GM21576 (cell line): Measurements from ENCODE around the gene ABCD1.
"Not testable (repeated sequence)": the region's sequence is repeated elsewhere in the genome, so short reads cannot be mapped to it uniquely, and the experiment has no call there.

Experiments used
- ATAC-seq: cut with Tn5 transposase; IDR thresholded peaks from one replicate; pipeline ENCODE4 v1.9.1; 2021; ENCODE audit warnings: mild to moderate bottlenecking, moderate library complexity; ENCODE audit not compliant: unreplicated experiment

ABCD1 gene

GRCh38 chrX:153746991-153747390 is 22.3 kb downstream of the ABCD1 start:
- ATAC-seq: not testable (repeated sequence)

DNA sequence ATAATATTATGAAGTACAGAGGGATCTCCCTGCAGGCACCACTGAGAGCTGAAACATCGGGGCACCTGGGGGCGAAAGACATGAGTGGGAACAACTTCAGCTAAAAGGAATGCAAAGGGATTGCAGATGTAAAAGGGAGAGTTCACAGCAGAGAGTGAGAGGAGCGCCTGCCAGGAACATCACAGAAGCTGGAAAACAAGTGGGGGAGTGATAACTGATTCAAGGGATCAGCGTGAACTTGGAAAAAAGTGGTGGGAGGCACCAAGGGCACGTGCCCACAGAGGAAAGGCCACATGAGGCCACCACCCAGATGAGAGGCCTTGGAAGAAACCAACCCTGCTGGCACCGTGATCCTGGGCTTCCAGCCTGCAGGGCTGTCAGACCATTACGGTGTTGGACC is 24.4 kb downstream of the ABCD1 start:
- ATAC-seq: not testable (repeated sequence)

DNA sequence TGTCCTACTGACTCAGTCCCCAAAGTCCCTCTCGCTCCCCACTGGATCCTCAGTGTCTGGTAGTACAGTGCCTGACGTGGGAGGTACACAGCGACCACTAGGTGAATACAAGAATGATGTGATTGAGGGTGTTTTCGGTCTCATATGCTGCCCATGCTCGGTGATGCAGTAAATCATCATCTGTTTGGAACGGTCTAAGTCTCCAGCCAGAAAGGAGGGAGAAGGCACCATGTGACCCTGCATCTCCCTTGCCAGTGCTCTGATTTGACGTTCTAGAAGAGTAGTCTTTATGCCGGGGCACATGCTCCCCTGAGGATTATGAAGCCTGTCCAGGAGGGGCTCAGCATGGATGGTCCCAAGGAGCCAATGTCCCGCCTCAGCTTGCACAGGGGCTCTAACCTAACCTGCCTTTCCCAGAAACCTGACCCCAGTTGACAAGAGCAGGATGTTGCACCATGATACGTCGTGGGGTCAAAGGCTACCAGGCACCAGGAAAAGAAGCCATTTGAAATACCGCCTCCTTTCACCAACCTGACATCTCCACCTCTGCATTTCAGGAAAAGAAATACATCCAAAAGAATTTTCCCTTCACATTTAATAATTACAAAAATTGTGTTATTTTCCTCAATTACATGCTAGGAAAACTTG is 25.6 kb downstream of the ABCD1 start:
- ATAC-seq: no peak

DNA sequence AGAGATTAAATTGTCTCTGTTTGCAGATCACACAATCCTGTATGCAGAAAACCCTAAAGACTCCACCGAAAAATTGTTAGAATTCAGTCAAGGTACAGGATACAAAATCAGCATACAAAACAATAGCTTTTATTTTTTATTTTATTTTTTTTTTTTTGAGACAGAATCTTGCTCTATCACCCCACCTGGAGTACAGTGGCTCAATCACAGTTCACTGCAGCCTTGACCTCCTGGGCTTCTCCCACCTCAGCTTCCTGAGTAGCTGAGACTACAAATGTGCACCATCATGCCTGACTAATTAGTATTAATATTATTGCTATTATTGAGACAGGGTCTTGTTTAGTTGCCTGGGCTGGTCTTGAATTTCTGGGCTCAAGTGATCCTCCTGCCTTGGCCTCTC is 30.5 kb downstream of the ABCD1 start:
- ATAC-seq: no peak

DNA sequence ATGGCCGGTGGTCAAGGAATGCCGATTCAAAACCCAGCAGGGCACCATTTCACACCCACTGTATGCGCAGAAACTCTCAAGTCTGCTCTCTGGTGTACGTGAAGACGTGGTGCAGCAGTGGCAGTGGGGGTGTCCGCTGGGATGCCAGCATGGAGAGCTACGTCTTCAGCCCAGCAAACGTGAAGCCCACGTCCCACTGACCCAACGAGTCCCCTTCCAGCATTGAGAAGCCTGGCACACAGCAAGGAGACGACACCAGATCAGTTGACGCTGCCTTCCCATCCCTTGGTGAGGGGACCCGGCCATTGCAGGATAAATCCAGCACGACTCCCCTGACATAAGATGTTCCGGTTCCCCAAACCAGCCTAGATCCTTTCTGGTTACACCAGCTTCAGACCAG is 37.2 kb downstream of the ABCD1 start:
- ATAC-seq: no peak

- ATAC-seq: no peak
Observed at GRCh38 chrX:153762626-153763173, 38.0 kb downstream of the ABCD1 start.

DNA sequence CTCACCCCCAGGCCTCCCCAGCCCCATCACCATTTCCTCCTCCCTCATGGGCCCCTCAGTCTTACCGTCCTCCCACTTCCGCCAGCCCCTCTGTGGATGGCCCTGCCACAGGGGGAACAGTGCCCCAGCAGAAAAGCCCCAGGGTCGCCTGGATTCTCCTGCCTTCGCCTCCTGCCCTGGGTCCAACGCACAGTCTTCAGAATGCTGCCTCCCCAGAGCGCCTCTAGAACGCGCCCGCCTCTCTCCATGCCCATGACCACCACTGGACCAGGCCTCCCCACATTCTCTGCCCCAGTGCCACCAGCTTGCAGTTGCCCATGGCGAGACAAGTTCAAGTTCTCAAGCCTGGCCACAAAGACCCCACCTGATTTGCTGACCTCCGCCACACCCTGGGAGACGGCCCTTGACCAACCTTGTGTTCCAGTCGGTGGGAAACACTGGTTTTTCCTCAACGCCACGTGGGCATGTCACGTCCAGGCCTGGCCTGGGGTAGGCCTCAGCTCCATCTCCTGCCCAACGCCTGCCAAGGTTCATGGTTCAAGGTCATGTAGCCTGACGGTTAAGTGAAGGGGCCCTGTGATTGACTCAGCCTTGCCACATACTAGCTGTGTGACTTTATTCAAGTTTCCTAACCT is 38.8 kb downstream of the ABCD1 start:
- ATAC-seq: no peak

DNA sequence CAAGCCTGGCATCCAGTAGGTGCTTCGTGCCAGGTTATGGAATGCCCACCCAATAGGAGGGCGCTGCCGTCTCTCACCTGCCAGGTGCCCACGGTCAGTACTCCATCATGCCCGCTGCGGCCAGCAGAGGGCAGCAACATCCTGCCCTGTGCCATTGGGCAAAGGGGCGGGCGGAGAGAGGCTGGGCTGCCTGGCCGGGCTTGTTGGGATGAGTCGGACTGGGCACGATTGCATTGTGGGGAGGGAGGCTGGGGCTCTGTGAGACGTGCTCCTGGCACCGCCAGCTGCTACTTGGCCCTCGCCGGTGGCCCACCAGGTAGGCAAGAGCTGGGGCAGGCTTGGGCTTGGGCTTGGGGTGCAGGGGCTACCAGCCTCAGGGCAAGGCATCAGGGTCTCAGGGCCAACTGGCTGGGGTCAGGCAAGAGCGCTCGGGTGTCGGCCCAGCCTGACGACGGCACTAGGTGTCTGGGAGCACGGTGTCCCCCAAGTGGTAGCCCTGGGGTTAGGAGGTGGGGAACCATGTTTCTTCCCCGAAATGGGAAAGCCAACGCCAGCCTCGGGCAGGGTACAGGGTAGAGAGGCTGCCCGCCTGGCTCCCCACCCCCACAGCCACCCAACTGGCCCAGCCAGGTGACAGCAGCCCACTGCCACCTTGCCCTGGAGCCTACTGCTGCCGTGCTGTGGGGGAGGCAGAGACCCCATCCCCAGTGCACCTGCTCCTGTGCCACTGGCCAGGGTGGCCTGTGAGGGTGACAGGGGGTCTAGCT is 39.5 kb downstream of the ABCD1 start, which contains the start of gene PLXNB3:
TSS of gene PLXNB3 (plus strand) at position 261 of the 767 bp plus-strand sequence. CDS start 1,287 bp downstream, outside the sequence.
- ATAC-seq: peak; percentile 66

GRCh38 chrX:153764786-153765137 is 40.1 kb downstream of the ABCD1 start:
- no peak for ATAC-seq

- ATAC-seq: no peak
Observed at GRCh38 chrX:153765138-153766079, 40.8 kb downstream of the ABCD1 start.

- no peak for ATAC-seq
Observed at GRCh38 chrX:153766098-153766817, 41.6 kb downstream of the ABCD1 start.

DNA sequence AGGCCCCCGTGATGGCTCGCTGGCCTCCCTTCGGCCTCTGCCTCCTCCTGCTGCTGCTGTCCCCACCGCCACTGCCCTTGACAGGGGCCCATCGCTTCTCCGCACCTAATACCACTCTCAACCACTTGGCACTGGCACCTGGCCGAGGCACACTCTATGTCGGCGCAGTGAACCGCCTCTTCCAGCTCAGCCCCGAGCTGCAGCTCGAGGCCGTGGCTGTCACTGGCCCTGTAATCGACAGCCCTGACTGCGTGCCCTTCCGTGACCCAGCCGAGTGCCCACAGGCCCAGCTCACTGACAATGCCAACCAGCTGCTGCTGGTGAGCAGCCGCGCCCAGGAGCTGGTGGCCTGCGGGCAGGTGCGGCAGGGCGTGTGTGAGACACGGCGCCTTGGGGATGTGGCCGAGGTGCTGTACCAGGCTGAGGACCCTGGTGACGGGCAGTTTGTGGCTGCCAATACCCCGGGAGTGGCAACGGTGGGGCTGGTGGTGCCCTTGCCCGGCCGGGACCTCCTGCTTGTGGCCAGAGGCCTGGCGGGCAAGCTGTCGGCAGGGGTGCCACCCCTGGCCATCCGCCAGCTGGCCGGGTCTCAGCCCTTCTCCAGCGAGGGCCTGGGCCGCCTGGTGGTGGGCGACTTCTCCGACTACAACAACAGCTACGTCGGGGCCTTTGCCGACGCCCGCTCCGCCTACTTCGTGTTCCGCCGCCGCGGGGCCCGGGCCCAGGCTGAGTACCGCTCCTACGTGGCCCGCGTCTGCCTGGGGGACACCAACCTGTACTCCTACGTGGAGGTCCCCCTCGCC is 42.4 kb downstream of the ABCD1 start:
- no peak for ATAC-seq

- no peak for ATAC-seq
Observed at GRCh38 chrX:153767674-153768055, 43.0 kb downstream of the ABCD1 start.

DNA sequence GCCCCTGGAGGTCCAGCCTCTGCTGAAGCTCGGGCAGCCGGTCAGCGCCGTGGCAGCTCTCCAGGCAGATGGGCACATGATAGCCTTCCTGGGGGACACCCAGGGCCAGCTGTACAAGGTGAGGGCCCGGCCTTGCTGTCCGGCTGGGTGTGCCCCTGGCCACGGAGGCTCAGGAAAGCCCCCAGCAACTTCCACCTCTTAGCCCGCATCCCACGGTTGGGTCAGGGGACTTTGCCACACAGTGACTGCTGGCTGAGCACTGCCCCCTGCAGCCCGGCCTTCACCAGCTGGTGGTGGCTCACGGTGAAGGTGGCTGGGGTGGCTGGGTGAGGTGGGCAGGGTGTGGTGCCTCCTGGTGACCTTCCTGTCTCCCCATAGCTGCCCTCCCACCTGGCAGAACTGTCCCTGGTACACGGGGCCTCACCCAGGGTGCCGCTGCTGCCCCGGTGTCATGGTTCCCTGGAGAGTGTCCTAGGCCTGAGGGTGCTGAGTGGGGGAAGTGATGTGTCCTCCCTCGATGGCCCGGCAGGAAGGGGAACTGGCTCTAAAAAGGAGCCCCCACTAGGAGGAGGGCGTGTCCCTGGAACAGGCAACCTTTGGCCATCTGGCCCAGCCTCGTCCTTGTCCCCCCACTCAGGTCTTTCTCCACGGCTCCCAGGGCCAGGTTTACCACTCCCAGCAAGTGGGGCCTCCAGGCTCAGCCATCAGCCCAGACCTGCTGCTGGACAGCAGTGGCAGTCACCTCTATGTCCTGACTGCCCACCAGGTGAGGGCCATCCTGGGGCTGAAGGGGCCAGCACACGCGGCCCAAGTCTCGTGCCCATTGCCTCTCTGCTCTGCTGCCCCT is 43.9 kb downstream of the ABCD1 start:
- ATAC-seq: no peak

DNA sequence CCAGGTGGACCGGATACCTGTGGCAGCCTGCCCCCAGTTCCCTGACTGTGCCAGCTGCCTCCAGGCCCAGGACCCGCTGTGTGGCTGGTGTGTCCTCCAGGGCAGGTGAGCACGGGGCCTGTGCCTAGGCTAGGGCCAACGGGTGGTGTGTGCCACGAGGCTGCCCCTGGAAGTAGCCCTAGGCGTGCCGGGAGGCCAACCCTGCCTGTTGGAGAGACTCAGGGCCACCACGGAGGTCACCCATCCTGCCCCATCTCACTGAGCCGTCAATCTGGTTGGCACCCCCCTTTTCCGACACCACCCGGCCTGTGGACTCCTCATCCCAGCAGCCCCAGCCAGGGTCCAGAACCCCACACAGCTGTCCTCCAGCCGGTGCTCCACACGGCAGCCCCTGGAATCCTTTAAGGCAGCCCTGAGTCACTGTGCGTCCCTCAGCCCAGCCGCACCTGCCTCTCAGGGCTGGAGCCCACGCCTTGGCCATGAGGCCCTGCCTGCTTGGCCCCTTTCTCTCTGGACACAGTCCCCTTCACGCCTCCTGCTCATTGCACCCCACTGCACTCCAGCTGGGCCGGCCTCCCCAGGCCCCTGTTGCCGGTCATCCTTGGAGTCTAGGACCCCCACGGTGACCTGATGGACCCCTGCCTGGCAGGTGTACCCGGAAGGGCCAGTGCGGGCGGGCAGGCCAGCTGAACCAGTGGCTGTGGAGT is 44.7 kb downstream of the ABCD1 start:
- no peak for ATAC-seq

DNA sequence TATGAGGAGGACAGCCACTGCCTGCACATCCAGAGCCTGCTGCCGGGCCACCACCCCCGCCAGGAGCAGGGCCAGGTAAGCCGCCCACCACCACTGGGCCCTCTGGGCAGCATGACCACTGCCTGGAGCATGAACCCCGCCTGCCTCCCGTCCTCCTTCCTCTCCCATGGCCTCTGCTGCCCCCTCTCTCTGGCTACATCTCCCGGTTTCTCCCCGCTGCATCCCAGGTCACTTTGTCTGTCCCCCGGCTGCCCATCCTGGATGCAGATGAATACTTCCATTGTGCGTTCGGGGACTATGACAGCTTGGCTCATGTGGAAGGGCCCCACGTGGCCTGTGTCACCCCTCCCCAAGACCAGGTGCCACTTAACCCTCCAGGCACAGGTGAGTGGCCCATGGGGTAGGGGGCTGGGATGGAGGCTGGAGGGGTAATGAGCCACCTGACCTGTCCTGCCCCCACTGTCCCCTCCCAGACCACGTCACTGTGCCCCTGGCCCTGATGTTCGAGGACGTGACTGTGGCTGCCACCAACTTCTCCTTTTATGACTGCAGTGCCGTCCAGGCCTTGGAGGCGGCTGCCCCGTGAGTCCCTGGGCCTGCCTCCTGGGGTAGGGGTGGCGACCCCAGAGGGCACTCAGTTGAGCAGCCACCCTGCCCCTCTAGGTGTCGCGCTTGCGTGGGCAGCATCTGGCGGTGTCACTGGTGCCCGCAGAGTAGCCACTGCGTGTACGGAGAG is 45.4 kb downstream of the ABCD1 start:
- no peak for ATAC-seq
